HG02981 (cell line): ENCODE results near the gene SMOC1.

Experiments used
- ATAC-seq: cut with Tn5 transposase; IDR thresholded peaks from one replicate; pipeline ENCODE4 v1.9.1; 2021; ENCODE audit warnings: mild to moderate bottlenecking, moderate library complexity; ENCODE audit not compliant: unreplicated experiment

SMOC1 gene

DNA sequence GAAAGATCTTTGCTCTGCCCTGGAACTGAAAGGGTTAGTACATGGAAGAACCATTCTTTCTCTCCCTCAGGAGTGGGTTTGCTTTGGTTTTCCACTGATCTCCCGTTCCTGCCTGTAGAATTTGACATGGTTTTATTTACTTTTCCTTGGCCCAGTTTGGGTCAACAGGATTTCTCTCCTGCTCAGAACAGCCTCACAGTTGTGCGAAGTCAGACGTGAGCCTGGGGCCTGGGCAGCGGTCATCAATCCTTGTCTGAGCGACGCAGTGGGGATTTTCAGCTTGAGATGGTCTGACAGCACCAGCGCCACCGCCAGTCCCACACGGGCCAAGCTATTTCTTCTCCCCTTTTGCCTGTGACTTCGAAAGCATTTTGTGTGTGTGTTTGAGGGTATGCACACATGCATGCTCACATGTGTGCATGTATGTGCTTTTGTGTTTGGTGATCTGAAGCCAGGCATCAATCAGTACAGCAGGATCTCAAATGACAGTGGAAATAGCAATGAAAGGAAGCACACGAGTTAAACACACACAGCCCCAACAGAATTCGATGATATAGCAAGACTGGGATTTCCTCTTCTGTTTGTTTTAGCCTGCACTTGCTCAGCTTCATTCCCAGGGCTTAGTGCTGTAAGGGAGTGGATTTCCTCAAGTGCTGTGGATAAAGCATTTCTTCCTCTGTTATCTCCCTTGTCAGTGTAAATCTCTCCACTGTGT is 58.3 kb downstream of the SMOC1 start:
- no peak for ATAC-seq

DNA sequence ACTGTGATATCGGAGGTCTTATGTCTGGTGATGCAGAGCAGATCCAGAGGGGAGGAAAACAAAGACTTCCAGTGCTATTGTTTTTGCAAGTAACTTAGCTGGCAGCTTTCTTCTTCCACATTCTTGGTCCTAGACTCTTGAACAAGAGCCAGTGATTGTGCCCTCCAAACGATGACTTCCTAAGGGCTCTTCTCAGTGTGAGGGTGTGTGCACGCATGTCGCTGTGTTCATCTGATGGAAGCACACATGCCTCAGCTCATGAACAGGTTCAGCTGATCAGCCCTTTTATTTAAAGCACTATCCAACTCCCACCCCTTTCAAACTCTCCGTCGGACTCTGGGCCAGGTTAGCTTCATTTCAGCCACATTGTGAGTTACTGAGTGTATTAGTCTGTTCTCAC is 59.5 kb downstream of the SMOC1 start:
- ATAC-seq, result no peak

DNA sequence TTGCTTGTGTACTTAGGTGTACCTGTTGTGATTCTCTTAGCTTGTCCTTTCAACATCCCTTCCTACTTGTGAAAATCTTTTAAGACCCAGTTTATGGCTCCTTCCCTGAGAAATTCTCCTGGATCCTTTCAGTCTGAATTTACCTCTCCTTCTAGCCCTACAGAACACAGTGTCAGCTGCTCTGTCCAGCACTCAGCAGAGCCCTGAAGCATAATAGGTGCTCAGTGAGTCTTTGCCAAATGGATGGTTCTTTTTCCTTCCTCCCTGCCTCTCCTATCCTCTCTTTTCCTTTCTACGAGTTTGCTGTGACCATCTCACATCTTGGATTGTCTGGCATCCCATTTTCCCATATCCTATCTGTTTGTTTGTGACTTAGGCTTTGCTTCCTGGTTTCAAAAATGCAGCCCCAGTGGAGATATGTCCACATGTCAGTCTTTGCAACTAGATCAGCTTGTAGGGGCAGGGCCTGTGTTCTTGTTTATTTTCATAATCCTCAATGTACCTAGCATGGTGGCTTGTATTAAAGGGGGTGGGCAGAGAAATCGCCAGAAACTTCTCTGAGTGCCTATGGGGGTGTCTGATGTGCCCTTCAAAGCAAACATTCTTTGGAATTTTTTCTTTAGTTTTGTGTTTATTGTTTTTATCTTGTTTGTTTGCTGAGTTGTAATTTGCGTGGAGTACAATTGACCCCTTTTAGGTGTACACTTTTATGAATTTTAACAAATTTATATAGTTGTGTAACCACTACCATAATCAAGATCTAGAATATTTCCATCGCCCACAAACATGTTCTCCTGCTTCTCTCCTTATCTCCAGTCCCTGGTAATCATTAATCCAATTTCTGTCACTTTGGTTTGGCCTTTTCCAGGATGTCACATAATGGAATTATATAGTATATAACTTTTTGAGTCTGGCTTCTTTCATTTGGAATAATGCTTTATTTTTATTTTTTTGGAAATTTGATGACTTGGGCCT is 62.8 kb downstream of the SMOC1 start:
- ATAC-seq, result no peak

DNA sequence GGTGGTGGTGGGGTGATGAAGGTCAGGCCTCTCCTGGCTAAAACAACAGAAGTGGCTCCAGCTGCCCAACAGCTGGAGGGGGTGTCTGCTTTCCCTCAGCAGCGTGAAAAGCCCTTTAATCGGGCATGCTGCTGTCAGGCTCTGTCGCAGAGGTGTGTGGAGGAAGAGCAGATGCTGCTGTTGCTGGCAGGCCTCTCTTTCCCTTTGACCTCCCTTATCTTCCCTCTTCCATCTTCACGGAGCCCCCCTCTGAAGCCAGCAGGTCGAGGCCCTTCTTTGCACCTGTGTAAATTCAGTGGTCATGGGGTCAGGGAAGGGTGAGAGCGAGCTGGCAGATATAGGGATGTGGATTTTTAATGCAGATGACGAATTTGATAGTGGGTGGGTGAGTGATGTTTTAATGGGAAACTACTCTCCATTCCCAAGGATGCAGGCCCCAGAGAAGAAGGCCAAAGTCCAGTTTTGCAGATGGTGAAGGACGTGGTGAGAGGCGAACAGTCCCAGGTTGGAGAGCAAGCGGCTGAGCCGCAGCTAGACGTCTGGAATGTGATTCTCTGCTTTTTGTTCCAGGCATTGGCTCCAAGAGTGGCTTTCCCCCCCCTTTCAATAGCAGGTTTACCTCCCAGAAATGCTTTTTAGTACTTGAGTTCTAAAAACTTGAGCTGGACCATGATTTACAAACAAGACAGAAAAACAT is 64.0 kb downstream of the SMOC1 start:
- no peak for ATAC-seq

DNA sequence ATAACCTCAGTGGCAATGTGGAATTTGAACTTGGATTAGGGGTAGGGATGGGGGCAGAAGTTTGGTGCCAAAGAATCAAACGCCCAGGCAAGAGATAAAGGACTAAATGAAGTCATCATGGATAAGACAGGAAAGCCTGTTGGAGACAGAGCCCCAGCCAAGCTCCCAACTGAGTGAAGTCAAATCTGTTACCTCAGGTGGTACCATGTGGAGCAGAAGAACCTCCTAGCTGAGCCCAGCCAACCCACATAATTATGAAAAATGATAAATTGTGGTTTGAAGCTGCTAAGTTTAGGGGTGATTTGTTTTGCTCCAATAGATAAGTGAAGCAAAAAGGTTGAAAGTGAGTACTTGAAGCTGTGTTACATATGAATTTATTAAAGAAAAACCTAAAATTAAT is 66.1 kb downstream of the SMOC1 start:
- ATAC-seq, result no peak

DNA sequence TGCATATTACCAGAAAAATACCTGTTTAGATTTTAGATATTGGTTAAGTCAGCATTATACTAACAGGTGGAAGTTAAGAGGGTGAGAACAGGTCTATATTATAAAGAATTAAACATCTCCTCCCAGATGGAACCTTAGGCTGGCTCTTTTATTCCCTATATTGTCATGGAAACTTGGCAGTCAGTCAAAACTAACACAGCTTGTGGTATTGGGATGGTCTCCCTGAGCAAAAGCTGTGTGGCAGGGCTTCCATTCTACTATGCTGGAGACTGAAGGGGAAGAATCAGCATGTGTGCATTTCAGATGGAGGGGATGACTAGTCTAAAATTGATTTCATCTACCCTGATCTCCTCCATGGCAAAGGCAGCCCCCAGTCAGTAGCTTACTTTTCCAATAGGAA is 66.7 kb downstream of the SMOC1 start:
- ATAC-seq, result no peak

- ATAC-seq, result no peak
These were observed 69.1 kb downstream of the SMOC1 start for GRCh38 chr14:69948351-69948750.

- no peak for ATAC-seq
These were observed 72.0 kb downstream of the SMOC1 start for GRCh38 chr14:69951263-69951662.

DNA sequence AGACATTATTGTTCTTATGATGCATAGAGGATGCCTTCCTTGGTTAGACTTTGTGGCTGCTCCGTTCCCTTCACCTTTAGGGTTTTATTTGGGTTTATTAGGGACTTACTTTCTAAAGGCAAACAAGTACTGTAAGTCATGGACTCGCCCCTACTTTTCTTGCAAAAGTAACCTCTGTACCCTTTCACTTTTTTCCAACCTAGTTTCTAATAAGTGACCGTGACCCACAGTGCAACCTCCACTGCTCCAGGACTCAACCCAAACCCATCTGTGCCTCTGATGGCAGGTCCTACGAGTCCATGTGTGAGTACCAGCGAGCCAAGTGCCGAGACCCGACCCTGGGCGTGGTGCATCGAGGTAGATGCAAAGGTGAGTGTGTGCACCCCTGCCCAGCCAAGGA is 72.7 kb downstream of the SMOC1 start:
- ATAC-seq, result no peak

DNA sequence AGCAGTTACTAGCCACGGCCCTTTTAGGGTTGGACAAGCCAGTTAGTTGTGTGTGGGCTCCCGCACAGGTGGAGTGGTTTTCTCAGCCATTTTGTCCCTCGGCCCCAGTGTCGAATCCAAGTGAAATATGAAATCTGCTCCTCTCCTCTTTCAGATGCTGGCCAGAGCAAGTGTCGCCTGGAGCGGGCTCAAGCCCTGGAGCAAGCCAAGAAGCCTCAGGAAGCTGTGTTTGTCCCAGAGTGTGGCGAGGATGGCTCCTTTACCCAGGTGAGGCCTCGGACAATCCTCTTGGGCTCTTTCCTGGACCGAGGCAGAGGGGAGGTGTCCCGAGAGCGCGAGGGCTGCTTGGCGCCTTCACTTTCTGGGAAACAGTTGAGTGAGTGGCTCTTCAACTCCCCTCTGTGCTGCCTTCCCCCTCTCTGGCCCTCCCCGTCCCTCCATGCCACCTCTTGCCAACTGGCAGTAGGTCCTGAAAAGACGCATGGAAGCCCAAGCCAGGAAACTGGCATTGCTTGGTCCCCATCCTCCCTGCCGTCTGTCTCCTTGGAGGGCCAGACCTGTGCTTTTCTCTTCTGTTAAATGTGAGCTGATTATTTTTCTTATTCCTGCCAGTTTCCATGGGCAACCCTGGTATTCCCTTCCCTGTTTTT is 74.2 kb downstream of the SMOC1 start:
- no peak for ATAC-seq

DNA sequence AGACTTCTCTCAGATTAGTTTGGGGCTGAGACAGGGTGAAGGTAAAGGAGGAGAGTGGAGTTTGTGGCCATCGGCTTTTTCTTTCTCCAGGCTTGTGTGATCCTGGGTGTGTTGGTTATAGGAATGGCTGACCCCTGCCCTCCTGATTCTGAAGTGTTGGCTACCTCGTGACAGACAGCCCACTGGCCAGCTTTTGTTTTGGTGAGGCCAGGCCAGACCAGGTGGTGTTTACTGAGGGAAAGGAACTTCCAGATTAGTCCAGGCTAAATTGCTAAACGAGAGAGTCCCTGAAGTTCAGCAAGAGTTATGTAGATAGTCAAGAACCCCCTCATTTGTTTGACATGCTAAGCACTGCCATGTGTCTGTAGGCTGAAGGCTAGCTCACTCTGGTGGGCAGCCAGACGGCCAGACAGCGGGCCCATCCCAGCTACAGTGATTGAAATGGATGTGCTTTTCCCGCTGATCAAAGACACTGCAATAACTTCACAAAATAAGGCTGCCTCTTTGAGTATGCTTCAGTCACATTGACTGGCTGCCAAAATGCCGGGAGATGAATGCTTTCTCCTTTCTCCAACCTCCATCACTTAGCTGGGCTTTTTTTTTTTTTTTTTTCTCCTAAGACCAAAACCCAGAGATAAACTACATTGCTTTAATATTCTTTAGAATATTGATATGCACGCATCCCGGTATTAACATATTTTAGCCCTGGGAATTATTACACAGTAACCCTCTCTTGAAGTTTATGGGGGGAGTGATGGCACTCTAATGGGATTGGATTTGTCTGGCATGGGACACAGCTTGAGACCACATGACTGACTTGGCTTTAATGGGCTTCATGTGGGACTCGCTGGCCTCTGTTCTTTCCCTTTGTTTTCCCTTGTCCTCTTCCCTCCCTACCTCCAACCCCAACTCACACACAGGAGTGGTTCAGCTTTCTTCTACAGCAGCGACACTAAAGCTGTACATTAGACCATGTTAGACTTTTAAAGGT is 76.9 kb downstream of the SMOC1 start:
- ATAC-seq, result no peak

DNA sequence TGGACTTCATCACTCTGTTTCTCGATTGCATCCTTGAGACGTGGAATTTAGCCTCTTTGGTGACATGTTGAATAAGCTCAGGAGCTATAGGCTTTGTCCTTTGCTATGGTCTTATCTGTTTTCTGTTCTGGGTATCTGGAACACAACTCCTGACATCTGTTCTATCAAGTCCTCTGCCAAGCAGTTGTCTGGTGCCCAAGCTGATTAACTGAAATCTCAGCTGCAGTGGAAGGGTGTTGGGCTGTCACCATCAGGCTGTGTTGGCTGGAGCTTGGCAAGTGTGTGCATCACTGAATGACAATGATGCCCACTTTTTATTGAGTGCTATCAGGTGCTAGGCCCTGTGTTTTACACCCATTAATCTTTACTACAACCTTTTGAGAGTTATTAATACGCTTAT is 77.8 kb downstream of the SMOC1 start:
- no peak for ATAC-seq

DNA sequence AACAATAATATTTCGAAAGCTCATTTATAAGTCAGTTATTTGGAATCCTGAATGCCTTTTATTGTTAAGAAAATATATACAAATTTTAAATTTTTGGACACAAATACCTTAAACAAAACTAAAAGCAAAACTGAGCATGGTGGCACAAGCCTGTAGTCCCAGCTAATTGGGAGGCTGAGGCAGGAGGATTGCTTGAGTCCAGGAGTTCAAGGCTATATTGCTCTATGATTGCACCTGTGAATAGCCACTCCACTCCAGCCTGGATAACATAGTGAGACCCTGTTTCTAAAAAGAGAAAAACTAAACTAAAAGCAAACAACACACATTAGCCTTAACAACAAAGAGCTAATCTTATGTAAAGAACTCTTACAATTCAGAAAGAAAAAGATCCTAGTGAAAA is 78.8 kb downstream of the SMOC1 start:
- ATAC-seq, result no peak

- ATAC-seq, result no peak
These were observed 79.9 kb downstream of the SMOC1 start for GRCh38 chr14:69959136-69959535.

GRCh38 chr14:69960296-69960695 is 81.1 kb downstream of the SMOC1 start:
- ATAC-seq, result no peak

DNA sequence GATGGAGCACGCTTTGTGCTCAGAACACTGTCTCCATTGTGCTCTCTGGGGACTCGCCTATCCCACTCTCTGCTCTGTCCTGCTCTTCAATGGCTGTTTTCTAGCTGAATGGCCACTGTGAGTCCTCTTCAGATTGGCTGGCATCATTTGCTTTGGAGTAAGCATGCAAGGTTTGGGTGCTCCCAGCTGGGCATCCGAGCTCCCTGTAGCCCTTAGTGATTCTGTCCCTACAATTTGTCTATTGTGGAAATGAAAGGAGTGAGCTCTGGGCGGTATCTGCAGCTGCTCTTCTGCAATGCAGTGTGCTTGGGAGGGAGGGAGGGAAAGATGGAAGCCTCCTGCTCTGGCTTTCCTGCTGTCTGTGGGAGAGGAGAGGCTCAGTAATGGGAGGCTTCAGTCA is 84.8 kb downstream of the SMOC1 start:
- ATAC-seq, result no peak

GRCh38 chr14:69964841-69965240 is 85.6 kb downstream of the SMOC1 start:
- ATAC-seq, result no peak

DNA sequence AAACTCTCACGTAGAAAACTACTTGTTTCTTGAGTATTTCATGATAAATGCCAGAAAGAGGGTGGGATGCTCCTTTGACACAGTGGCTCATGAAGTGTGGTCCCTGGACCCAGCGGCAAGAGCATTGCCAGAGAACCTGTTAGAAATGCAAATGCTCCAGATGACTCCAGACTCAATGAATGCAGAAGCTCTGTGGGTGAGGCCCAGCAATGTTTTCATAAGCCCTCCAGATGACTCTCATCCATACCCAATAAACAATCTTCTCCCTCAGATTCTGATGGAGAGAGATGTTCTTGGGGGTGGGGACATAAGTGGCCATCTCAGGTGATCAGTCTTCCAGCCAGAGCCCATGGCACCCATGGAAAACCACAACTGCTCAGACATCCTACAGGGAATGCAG is 88.9 kb downstream of the SMOC1 start:
- no peak for ATAC-seq

GRCh38 chr14:69968681-69969080 is 89.5 kb downstream of the SMOC1 start:
- no peak for ATAC-seq

DNA sequence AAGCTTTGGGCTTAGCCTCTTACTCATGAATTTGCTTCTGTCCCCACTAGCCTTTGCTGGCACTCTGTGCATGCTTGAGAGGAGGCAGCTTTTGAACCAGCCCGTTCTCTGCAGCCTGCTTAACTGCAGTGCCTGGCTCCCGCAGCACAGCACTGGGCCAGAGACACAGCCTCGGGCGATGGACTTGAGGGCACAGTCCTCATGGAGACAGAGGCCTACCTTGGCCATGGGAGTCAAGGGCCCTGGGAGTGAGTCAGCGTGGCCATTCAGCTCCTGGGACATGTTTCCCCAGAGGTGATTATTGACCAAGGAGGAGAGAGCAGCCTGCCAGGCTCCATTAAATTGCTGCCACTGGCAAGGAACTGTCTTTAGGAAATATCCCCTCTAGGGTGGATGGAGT is 93.5 kb downstream of the SMOC1 start:
- no peak for ATAC-seq
